GM12878 (cell line): ENCODE results near the gene GLOD5. TPM values are rescaled to one million over a fixed set of nuclear protein-coding genes. Genes with fewer than 3 reads are reported as not detected.

Source experiments
- ATAC-seq: fragments of 200-7000 bp; cut with Tn5 transposase; 3 replicates; pipeline ENCODE4 v1.9.1; 2020; ENCODE audit warnings: mild to moderate bottlenecking, moderate library complexity
- Bru-seq: library from RNA; stranded (reverse); fragments of 400-500 nt; gene quantifications from one replicate; lab custom pipeline; 2021; lab: Mats Ljungman, UMichigan
- BruChase-seq, 2 experiments: library from RNA; stranded (reverse); fragments of 400-500 nt; gene quantifications; one replicate each; lab custom pipeline; 2021; lab: Mats Ljungman, UMichigan
- BruUV-seq: library from RNA; stranded (reverse); fragments of 400-500 nt; replicated peaks from 2 replicates; lab custom pipeline; 2021; lab: Mats Ljungman, UMichigan
- CTCF ChIA-PET: fragments of 300-600 bp; sonication (Branson Sonifier 250); formaldehyde crosslinking; extraction: SDS; loops from one replicate; lab custom pipeline; 2021; ENCODE audit warnings: inconsistent platforms; lab: Yijun Ruan, JAX
- POLR2A ChIA-PET: fragments of 350-600 bp; formaldehyde crosslinking; extraction: SDS; loops from one replicate; lab custom pipeline; 2021; ENCODE audit warnings: inconsistent platforms; lab: Charles Lee
- RAD21 ChIA-PET: fragments of 300-600 bp; sonication (Branson Sonifier 250); formaldehyde crosslinking; loops from one replicate; lab custom pipeline; 2023; ENCODE audit warnings: antibody characterized with exemption; ENCODE audit not compliant: unreplicated experiment; lab: Charles Lee
- SMC1A ChIA-PET: fragments of 300-600 bp; sonication (Branson Sonifier 250); formaldehyde crosslinking; loops from one replicate; lab custom pipeline; 2023; ENCODE audit not compliant: unreplicated experiment, uncharacterized antibody; lab: Charles Lee
- DNase-seq: peaks from one replicate; pipeline ENCODE4 v3.0.0-alpha.2; 2011; ENCODE audit warnings: low read depth, low spot score
- FAIRE-seq: peaks from 3 replicates; lab custom pipeline; 2011; peaks lifted over from hg19 to GRCh38; lab: Jason Lieb, UNC
- H2AFZ ChIP-seq: 2 replicates; pipeline ENCODE4 v1.6.0; 2011; ENCODE audit warnings: low read depth, low read length, control low read depth; ENCODE audit not compliant: control insufficient read depth
- H3K27ac ChIP-seq: 2 replicates; pipeline ENCODE4 v1.5.1; 2011; ENCODE audit warnings: control low read depth; ENCODE audit not compliant: control insufficient read depth, insufficient read depth
- H3K27me3 ChIP-seq, 2 experiments: replicated peaks in 1 of 2; 2 replicates each; pipeline versions ENCODE4 v1.6.0 to v1.6.1; 2011; ENCODE audit warnings: low read length in 1 of 2; ENCODE audit not compliant: control insufficient read depth in 2 of 2, insufficient read depth in 2 of 2
- H3K36me3 ChIP-seq, 2 experiments: 2 replicates each; pipeline ENCODE4 v1.5.1; 2011; ENCODE audit warnings: low read length in 1 of 2; ENCODE audit not compliant: control insufficient read depth in 2 of 2, insufficient read depth in 2 of 2
- H3K4me1 ChIP-seq: 2 replicates; pipeline ENCODE4 v1.6.1; 2011; ENCODE audit warnings: mild to moderate bottlenecking, low read length, moderate library complexity, mixed read lengths; ENCODE audit not compliant: control insufficient read depth, insufficient read depth
- H3K4me2 ChIP-seq: 2 replicates; pipeline ENCODE4 v1.6.0; 2011; ENCODE audit warnings: control low read depth; ENCODE audit not compliant: control insufficient read depth, insufficient read depth
- H3K4me3 ChIP-seq: fragments of 200-600 bp; sonication (generic); 2 replicates; pipeline ENCODE4 v1.5.1; 2016
- H3K79me2 ChIP-seq: 2 replicates; pipeline ENCODE4 v1.6.0; 2011; ENCODE audit warnings: low read length; ENCODE audit not compliant: control insufficient read depth, insufficient read depth
- H3K9ac ChIP-seq: 2 replicates; pipeline ENCODE4 v1.8.0; 2011; ENCODE audit warnings: low read length, control low read depth, mixed read lengths; ENCODE audit not compliant: control insufficient read depth, insufficient read depth
- H3K9me3 ChIP-seq: replicated peaks from 3 replicates; pipeline ENCODE4 v1.5.1; 2011; ENCODE audit warnings: mild to moderate bottlenecking, low read length; ENCODE audit not compliant: control insufficient read depth, insufficient read depth
- H4K20me1 ChIP-seq: 2 replicates; pipeline ENCODE4 v1.6.0; 2011; ENCODE audit not compliant: control insufficient read depth, insufficient read depth
- CTCF ChIP-seq, 3 experiments: IDR thresholded peaks in 2 of 3; conservative IDR thresholded peaks in 1 of 3; 2 replicates each; pipeline ENCODE4 v1.5.1; 2011; ENCODE audit warnings: low read depth in 3 of 3, low read length in 3 of 3, mild to moderate bottlenecking in 3 of 3, control low read depth in 2 of 3, moderate library complexity in 2 of 3, inconsistent platforms in 1 of 3, mixed read lengths in 1 of 3; ENCODE audit not compliant: control insufficient read depth in 2 of 3, insufficient read depth in 1 of 3; ENCODE audit errors: extremely low read depth in 1 of 3
- DPF2 ChIP-seq: fragments of 450-650 bp; IDR thresholded peaks from 2 replicates; pipeline ENCODE4 v1.6.1; 2017; ENCODE audit warnings: mild to moderate bottlenecking
- E4F1 ChIP-seq: fragments of 450-650 bp; IDR thresholded peaks from 2 replicates; pipeline ENCODE4 v1.6.1; 2018; ENCODE audit warnings: borderline replicate concordance, mild to moderate bottlenecking; ENCODE audit not compliant: partially characterized antibody
- NR2F1 ChIP-seq: fragments of 450-650 bp; conservative IDR thresholded peaks from 2 replicates; pipeline ENCODE4 v1.6.1; 2017; ENCODE audit warnings: mild to moderate bottlenecking
- RAD21 ChIP-seq: IDR thresholded peaks from 2 replicates; pipeline ENCODE4 v1.6.1; 2011; ENCODE audit warnings: mild to moderate bottlenecking, low read depth, low read length, moderate library complexity; ENCODE audit not compliant: insufficient read depth
- WGBS: methylation state at CpG from one replicate; pipeline ENCODE4 v1.1.6; 2016; ENCODE audit warnings: low lambda C conversion rate; ENCODE audit not compliant: insufficient replicate concordance, insufficient coverage; ENCODE audit errors: missing lambda C conversion rate; 5-methylcytosine and 5-hydroxymethylcytosine counted together
- in situ Hi-C: fragments of 300-500 bp; cut with MboI; formaldehyde crosslinking; loops from 9 replicates; pipeline ENCODE4 v1.14.3; 2018; ENCODE audit warnings: mixed read lengths
- intact Hi-C: fragments of 100-400 bp; cut with micrococcal nuclease; formaldehyde crosslinking; loops from one replicate; pipeline ENCODE4 v1.14.2; 2022; ENCODE audit not compliant: unreplicated experiment
- long read RNA-seq, 2 experiments: library from polyadenylated mRNA; unstranded; transcript quantifications; one replicate each; pipeline ENCODE4 v2.0.0, GENCODE V29; 2019 to 2020
- polyA minus RNA-seq, 3 experiments: library from RNA; depleted of rRNA, polyadenylated mRNA; stranded (reverse); fragments of >200 nt; gene quantifications; 2 replicates each; pipeline ENCODE4 v1.2.3, GENCODE V29; 2011
- polyA plus RNA-seq, 11 experiments: library from polyadenylated mRNA; depleted of rRNA in 4 of 11; unstranded in 6 of 11; stranded (reverse) in 5 of 11; fragments of >200 nt; fragmentation: Nextera tagmentation in 4 of 11; fragmentation: Illumina TruSeq in 1 of 11; extraction: Ambion mirVana in 4 of 11; extraction: Trizol in 1 of 11; gene quantifications; 1 replicate in 1 of 11; 2 replicates in 10 of 11; pipeline versions ENCODE4 v1.2.1 to v1.2.3, GENCODE V29; 2011 to 2016; ENCODE audit warnings: inconsistent platforms in 2 of 11, missing spikeins in 2 of 11, low read depth in 1 of 11
- total RNA-seq, 4 experiments: library from RNA; depleted of rRNA in 3 of 4; stranded (reverse); fragments of >200 nt in 3 of 4; fragmentation: Illumina TruSeq in 1 of 4; extraction: Trizol in 1 of 4; gene quantifications; 2 replicates each; pipeline versions ENCODE4 v1.2.1 to v1.2.3, GENCODE V29; 2013 to 2021

Gene GLOD5
- total RNA-seq (2013; cell fraction: nucleolus; rRNA removed): not detected in 2 replicates
- total RNA-seq (2014; rRNA removed): not detected in 2 replicates
- total RNA-seq (2014; rRNA removed; fragmentation: Illumina TruSeq; extraction: Trizol): not detected in 2 replicates
- not detected in 2 replicates for total RNA-seq (2021)
- polyA plus RNA-seq (2011; ENCODE audit: low read depth): not detected
- polyA plus RNA-seq (2011; rRNA removed): not detected in 2 replicates
- not detected in 2 replicates for polyA plus RNA-seq (2011; cell fraction: cytosol; rRNA removed)
- not detected in 2 replicates for polyA plus RNA-seq (2011; cell fraction: nucleus; rRNA removed)
- not detected in 2 replicates for polyA plus RNA-seq (2012)
- polyA plus RNA-seq (2014; fragmentation: Illumina TruSeq; extraction: Trizol): not detected in 2 replicates
- polyA plus RNA-seq (2014; fragmentation: Nextera tagmentation; extraction: Ambion mirVana): not detected
- not detected in 2 replicates for polyA plus RNA-seq (2014; rRNA removed)
- not detected for polyA plus RNA-seq (2016; fragmentation: Nextera tagmentation; extraction: Ambion mirVana)
- polyA minus RNA-seq (2011; rRNA and poly(A)+ RNA removed): not detected in 2 replicates
- not detected in 2 replicates for polyA minus RNA-seq (2011; cell fraction: cytosol; rRNA and poly(A)+ RNA removed)
- polyA minus RNA-seq (2011; cell fraction: nucleus; rRNA and poly(A)+ RNA removed): not detected in 2 replicates
- Bru-seq, nascent RNA: not detected
- not detected for BruChase-seq, experiment 1, labeled RNA remaining after a 6-hour chase
- not detected for BruChase-seq, experiment 2, labeled RNA remaining after a 2-hour chase
- long read RNA-seq, experiment 1: 0 reads
- long read RNA-seq, experiment 2: 0 reads

- TF ChIP-seq RAD21: peak; percentile 53
- peak in 1 of 3 experiments; percentile 26; a peak in 2 of 6 replicates for TF ChIP-seq CTCF (IDR thresholded peaks at IDR 0.05 in 2 of 3, conservative IDR thresholded peaks at IDR 0.05 in 1 of 3; ENCODE audit: control insufficient read depth in 2 of 3, extremely low read depth in 1 of 3, insufficient read depth in 1 of 3, low read depth in 3 of 3, low read length in 3 of 3)
- no peak for TF ChIP-seq NR2F1
- TF ChIP-seq E4F1: no peak
- TF ChIP-seq DPF2: no peak
- ChIA-PET POLR2A (no interaction called here), RAD21 (no interaction called here), CTCF (interaction anchor here (0.6 kb wide), 1 partner anchor 405 kb away, joined by 3 read pairs; no protein-coding TSS in a partner anchor), SMC1A (no interaction called here)
- in situ Hi-C loops (no loop called here), intact Hi-C loops (no loop called here)
- H3K4me1 ChIP-seq: no peaks in the 10 kb centered on the region
- no peak within 1 kb of the TSS for H3K9ac ChIP-seq
- no peak within 1 kb of the TSS for H2AFZ ChIP-seq
- H3K4me2 ChIP-seq: no peak within 1 kb of the TSS
- no TSS peak for BruUV-seq
- 41% methylated on average over 11 of the region's 12 CpGs for WGBS
- H3K79me2 ChIP-seq: no peaks in the 10 kb centered on the region
- H3K4me3 ChIP-seq: no peak within 1 kb of the TSS
- ATAC-seq (peak; percentile 75), DNase-seq (no peak), FAIRE-seq (no peak)
- H3K9me3 ChIP-seq: no peaks in the 10 kb centered on the region
- H3K27me3 ChIP-seq: no peaks in the 10 kb centered on the region
- no peak within 1 kb of the TSS for H3K27ac ChIP-seq
- no peaks in the 10 kb centered on the region for H3K36me3 ChIP-seq
- H4K20me1 ChIP-seq: no peaks in the 10 kb centered on the region
Observed at GRCh38 chrX:48761674-48762471, at the start of gene GLOD5. Gene GLOD5 (plus strand): TSS chrX:48761747. CDS start chrX:48761791, 44 bp downstream.
